Measurements from ENCODE around the gene NFYA. TPM values are rescaled to one million over a fixed set of nuclear protein-coding genes. Genes with fewer than 3 reads are reported as not detected.

Gene NFYA
- total and polyA plus RNA-seq, 2 of the 13 experiments (the other 11 are each of a cell fraction or from before 2014, with no cell fraction given), result 16.0 to 22.9 TPM

DNA sequence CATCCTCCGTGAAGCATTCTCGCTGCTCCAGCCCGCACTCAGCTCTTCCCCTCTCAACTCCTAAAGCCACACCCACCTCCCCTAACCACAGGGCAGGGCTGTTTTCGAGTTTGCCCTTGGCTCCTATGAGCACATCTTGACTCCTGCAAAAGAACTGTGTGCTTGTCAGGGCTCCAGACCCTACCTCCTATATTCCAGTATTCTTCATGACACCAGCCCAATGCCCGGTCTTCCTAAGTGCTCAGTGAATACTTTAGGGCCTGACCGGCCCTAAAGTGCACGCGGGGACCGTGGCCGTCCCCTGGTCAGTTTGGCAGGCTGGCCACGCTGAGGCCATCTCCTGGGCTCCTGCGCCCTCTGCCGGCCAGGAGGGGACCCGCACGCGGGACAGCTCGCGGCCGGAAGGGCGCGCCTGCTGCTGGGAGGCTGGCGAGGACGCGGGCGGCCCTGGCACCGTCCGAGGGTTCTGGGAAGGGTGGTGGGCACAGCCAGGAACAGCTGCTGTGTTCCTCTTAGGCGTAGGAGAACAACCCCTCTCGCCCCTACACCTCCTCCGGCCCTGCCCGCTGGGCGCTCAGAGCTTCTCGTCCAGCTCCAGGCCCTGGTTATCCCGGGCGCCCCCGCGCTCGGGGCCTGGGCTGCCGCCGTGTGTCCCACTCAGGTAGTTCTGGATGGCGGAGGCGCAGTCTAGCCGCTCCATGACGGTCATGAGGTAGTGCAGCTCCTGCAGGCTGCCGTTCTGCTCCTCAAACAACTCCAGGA is 44.8 kb upstream of the NFYA start (continued):
- TF ChIP-seq, protein P1, sequence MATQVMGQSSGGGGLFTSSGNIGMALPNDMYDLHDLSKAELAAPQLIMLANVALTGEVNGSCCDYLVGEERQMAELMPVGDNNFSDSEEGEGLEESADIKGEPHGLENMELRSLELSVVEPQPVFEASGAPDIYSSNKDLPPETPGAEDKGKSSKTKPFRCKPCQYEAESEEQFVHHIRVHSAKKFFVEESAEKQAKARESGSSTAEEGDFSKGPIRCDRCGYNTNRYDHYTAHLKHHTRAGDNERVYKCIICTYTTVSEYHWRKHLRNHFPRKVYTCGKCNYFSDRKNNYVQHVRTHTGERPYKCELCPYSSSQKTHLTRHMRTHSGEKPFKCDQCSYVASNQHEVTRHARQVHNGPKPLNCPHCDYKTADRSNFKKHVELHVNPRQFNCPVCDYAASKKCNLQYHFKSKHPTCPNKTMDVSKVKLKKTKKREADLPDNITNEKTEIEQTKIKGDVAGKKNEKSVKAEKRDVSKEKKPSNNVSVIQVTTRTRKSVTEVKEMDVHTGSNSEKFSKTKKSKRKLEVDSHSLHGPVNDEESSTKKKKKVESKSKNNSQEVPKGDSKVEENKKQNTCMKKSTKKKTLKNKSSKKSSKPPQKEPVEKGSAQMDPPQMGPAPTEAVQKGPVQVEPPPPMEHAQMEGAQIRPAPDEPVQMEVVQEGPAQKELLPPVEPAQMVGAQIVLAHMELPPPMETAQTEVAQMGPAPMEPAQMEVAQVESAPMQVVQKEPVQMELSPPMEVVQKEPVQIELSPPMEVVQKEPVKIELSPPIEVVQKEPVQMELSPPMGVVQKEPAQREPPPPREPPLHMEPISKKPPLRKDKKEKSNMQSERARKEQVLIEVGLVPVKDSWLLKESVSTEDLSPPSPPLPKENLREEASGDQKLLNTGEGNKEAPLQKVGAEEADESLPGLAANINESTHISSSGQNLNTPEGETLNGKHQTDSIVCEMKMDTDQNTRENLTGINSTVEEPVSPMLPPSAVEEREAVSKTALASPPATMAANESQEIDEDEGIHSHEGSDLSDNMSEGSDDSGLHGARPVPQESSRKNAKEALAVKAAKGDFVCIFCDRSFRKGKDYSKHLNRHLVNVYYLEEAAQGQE (IDR thresholded peaks at IDR 0.05; ENCODE audit: borderline replicate concordance in 1 of 2, low read depth in 1 of 2, low read length in 2 of 2), result no peak
- peak; percentile 29; the same call in 1 of the 2 replicates for TF ChIP-seq MEIS2 (CRISPR knock-in tag; IDR thresholded peaks at IDR 0.05)
- no peak for TF ChIP-seq PCBP2 (optimal IDR thresholded peaks at IDR 0.05; ENCODE audit: low read depth, low read length, poor library complexity, severe bottlenecking)
- TF ChIP-seq TBX2 (CRISPR knock-in tag; IDR thresholded peaks at IDR 0.05; ENCODE audit: borderline replicate concordance), result no peak; the same call in 1 of the 2 replicates
- TF ChIP-seq TMF1 (CRISPR knock-in tag; IDR thresholded peaks at IDR 0.05; ENCODE audit: low read depth), result no peak
- no peak for TF ChIP-seq ZNF780A (CRISPR knock-in tag; IDR thresholded peaks at IDR 0.05)
- TF ChIP-seq BHLHE40 (IDR thresholded peaks at IDR 0.05; ENCODE audit: low read length), result no peak
- TF ChIP-seq ZBTB42 (CRISPR knock-in tag; IDR thresholded peaks at IDR 0.05), result no peak
- TF ChIP-seq, protein P2, sequence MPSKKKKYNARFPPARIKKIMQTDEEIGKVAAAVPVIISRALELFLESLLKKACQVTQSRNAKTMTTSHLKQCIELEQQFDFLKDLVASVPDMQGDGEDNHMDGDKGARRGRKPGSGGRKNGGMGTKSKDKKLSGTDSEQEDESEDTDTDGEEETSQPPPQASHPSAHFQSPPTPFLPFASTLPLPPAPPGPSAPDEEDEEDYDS (CRISPR knock-in tag; IDR thresholded peaks at IDR 0.05), result no peak
- TF ChIP-seq ZSCAN9 (CRISPR knock-in tag; IDR thresholded peaks at IDR 0.05; ENCODE audit: borderline replicate concordance), result no peak
- TF ChIP-seq RXRB (CRISPR knock-in tag; IDR thresholded peaks at IDR 0.05; ENCODE audit: borderline replicate concordance), result peak; percentile 55
- TF ChIP-seq ZNF326 (CRISPR knock-in tag; IDR thresholded peaks at IDR 0.05; ENCODE audit: borderline replicate concordance), result no peak
- peak; percentile 59 for TF ChIP-seq ZNF7 (CRISPR knock-in tag; IDR thresholded peaks at IDR 0.05)
- 0 out of 4 replicates have a peak, but pooled peaks of 1 of the 2 experiments have one; percentile 63 for TF ChIP-seq KLF16 (CRISPR knock-in tag; IDR thresholded peaks at IDR 0.05)
- no peak for TF ChIP-seq RCOR2 (CRISPR knock-in tag; IDR thresholded peaks at IDR 0.05)
- no peak for TF ChIP-seq ZNF790 (CRISPR knock-in tag; IDR thresholded peaks at IDR 0.05; ENCODE audit: borderline replicate concordance)
- TF ChIP-seq ZNF296 (CRISPR knock-in tag; conservative IDR thresholded peaks at IDR 0.05), result peak; percentile 36; the same call in 1 of the 2 replicates
- TF ChIP-seq GTF2F1 (IDR thresholded peaks at IDR 0.05; ENCODE audit: low read length), result no peak
- TF ChIP-seq ELF1 (CRISPR knock-in tag; IDR thresholded peaks at IDR 0.05), result no peak
- TF ChIP-seq, protein P3, sequence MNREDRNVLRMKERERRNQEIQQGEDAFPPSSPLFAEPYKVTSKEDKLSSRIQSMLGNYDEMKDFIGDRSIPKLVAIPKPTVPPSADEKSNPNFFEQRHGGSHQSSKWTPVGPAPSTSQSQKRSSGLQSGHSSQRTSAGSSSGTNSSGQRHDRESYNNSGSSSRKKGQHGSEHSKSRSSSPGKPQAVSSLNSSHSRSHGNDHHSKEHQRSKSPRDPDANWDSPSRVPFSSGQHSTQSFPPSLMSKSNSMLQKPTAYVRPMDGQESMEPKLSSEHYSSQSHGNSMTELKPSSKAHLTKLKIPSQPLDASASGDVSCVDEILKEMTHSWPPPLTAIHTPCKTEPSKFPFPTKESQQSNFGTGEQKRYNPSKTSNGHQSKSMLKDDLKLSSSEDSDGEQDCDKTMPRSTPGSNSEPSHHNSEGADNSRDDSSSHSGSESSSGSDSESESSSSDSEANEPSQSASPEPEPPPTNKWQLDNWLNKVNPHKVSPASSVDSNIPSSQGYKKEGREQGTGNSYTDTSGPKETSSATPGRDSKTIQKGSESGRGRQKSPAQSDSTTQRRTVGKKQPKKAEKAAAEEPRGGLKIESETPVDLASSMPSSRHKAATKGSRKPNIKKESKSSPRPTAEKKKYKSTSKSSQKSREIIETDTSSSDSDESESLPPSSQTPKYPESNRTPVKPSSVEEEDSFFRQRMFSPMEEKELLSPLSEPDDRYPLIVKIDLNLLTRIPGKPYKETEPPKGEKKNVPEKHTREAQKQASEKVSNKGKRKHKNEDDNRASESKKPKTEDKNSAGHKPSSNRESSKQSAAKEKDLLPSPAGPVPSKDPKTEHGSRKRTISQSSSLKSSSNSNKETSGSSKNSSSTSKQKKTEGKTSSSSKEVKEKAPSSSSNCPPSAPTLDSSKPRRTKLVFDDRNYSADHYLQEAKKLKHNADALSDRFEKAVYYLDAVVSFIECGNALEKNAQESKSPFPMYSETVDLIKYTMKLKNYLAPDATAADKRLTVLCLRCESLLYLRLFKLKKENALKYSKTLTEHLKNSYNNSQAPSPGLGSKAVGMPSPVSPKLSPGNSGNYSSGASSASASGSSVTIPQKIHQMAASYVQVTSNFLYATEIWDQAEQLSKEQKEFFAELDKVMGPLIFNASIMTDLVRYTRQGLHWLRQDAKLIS (CRISPR knock-in tag; IDR thresholded peaks at IDR 0.05), result no peak
- peak; percentile 57 for TF ChIP-seq PITX1 (CRISPR knock-in tag; IDR thresholded peaks at IDR 0.05)
